HepG2 (cell line): ENCODE data around the gene TP53BP2. TPM values are rescaled to one million over a fixed set of nuclear protein-coding genes. Genes with fewer than 3 reads are reported as not detected.
A peak's percentile ranks its signal among the peaks of the same experiment; 100 is the strongest.

ENCODE experiments used
- GZF1 ChIP-seq: sonication (generic); formaldehyde crosslinking; IDR thresholded peaks from 2 replicates; pipeline ENCODE4 v1.5.1; 2020; ENCODE audit warnings: mild to moderate bottlenecking, missing genetic modification reagents
- HMGXB3 ChIP-seq: sonication (generic); formaldehyde crosslinking; IDR thresholded peaks from 2 replicates; pipeline ENCODE4 v1.4.0; 2020; ENCODE audit warnings: missing genetic modification reagents, borderline replicate concordance
- MAFG ChIP-seq: sonication (generic); formaldehyde crosslinking; IDR thresholded peaks from 2 replicates; pipeline ENCODE4 v1.5.1; 2020; ENCODE audit warnings: mild to moderate bottlenecking, missing genetic modification reagents
- MZF1 ChIP-seq: sonication (generic); formaldehyde crosslinking; IDR thresholded peaks from 2 replicates; pipeline ENCODE4 v1.8.1; 2023; ENCODE audit warnings: mild to moderate bottlenecking, missing genetic modification reagents, borderline replicate concordance
- NONO ChIP-seq, 2 experiments: fragments of 450-650 bp in 1 of 2; sonication (generic) in 1 of 2; formaldehyde crosslinking in 1 of 2; IDR thresholded peaks in 1 of 2; conservative IDR thresholded peaks in 1 of 2; 2 replicates each; pipeline versions ENCODE4 v1.6.1 to v1.8.0; 2017 to 2022; ENCODE audit warnings: mild to moderate bottlenecking in 1 of 2, missing genetic modification reagents in 1 of 2, moderate library complexity in 1 of 2
- POLR2AphosphoS2 ChIP-seq: IDR thresholded peaks from 2 replicates; pipeline ENCODE4 v1.6.1; 2011; ENCODE audit warnings: low read depth, low read length, improper control_type of control experiment
- PRDM15 ChIP-seq: sonication (generic); formaldehyde crosslinking; IDR thresholded peaks from 2 replicates; pipeline ENCODE4 v1.4.0; 2020; ENCODE audit warnings: missing genetic modification reagents
- SNRNP70 ChIP-seq: fragments of 200-400 bp; formaldehyde crosslinking; IDR thresholded peaks from 2 replicates; pipeline ENCODE4 v1.6.1; 2017; ENCODE audit warnings: mild to moderate bottlenecking, low read depth, low read length, moderate library complexity
- ZBTB39 ChIP-seq: sonication (generic); formaldehyde crosslinking; IDR thresholded peaks from 2 replicates; pipeline ENCODE4 v1.5.0; 2020; ENCODE audit warnings: missing genetic modification reagents
- ZBTB7A ChIP-seq: sonication (generic); formaldehyde crosslinking; IDR thresholded peaks from 2 replicates; pipeline ENCODE4 v1.8.0; 2022; ENCODE audit warnings: mild to moderate bottlenecking, missing genetic modification reagents
- ZNF280D ChIP-seq: sonication (generic); formaldehyde crosslinking; IDR thresholded peaks from 2 replicates; pipeline ENCODE4 v1.5.1; 2020; ENCODE audit warnings: mild to moderate bottlenecking, missing genetic modification reagents
- ZNF333 ChIP-seq: sonication (generic); formaldehyde crosslinking; IDR thresholded peaks from 2 replicates; pipeline ENCODE4 v1.4.0; 2020; ENCODE audit warnings: mild to moderate bottlenecking, missing genetic modification reagents, borderline replicate concordance
- ZNF468 ChIP-seq: sonication (generic); formaldehyde crosslinking; IDR thresholded peaks from 2 replicates; pipeline ENCODE4 v1.8.0; 2022; ENCODE audit warnings: mild to moderate bottlenecking, moderate library complexity, missing genetic modification reagents
- ZNF605 ChIP-seq: sonication (generic); formaldehyde crosslinking; IDR thresholded peaks from 2 replicates; pipeline ENCODE4 v1.8.0; 2022; ENCODE audit warnings: mild to moderate bottlenecking, missing genetic modification reagents
- ZNF672 ChIP-seq: sonication (generic); formaldehyde crosslinking; IDR thresholded peaks from 2 replicates; pipeline ENCODE4 v1.8.1; 2022; ENCODE audit warnings: missing genetic modification reagents
- ZNF83 ChIP-seq: sonication (generic); formaldehyde crosslinking; IDR thresholded peaks from 2 replicates; pipeline ENCODE4 v1.4.0; 2020; ENCODE audit warnings: missing genetic modification reagents, mild to moderate bottlenecking, borderline replicate concordance
- polyA plus RNA-seq, 8 experiments: library from polyadenylated mRNA; depleted of rRNA in 3 of 8; stranded (reverse) in 7 of 8; unstranded in 1 of 8; fragments of >200 nt; fragmentation: Illumina TruSeq in 4 of 8; extraction: Trizol in 4 of 8; gene quantifications; 2 replicates each; pipeline versions ENCODE4 v1.2.1 to v1.2.3, GENCODE V29; 2011 to 2016; ENCODE audit warnings: low read depth in 4 of 8, missing spikeins in 1 of 8, mixed read lengths in 1 of 8; ENCODE audit not compliant: insufficient read depth in 1 of 8
- total RNA-seq, 5 experiments: library from RNA; depleted of rRNA; stranded (reverse); fragments of >200 nt; fragmentation: Illumina TruSeq; extraction: Trizol; gene quantifications; 2 replicates each; pipeline ENCODE4 v1.2.3, GENCODE V29; 2016; ENCODE audit warnings: low read depth in 1 of 5

TP53BP2 gene
- total and polyA plus RNA-seq, 2 of the 13 experiments (the other 11 are each of a cell fraction or from before 2014, with no cell fraction given), result 10.0 to 14.0 TPM

- TF ChIP-seq ZNF280D (CRISPR knock-in tag) (no peak), HMGXB3 (CRISPR knock-in tag) (0 out of 2 replicates have a peak, but pooled peaks have one; percentile 20), ZBTB7A (CRISPR knock-in tag) (no peak), ZNF333 (no peak; the same call in 1 of the 2 replicates), MZF1 (CRISPR knock-in tag) (no peak), MAFG (CRISPR knock-in tag) (no peak), PRDM15 (CRISPR knock-in tag) (no peak), ZBTB39 (no peak), ZNF672 (CRISPR knock-in tag) (no peak), ZNF83 (CRISPR knock-in tag) (no peak), ZNF468 (CRISPR knock-in tag) (no peak), GZF1 (CRISPR knock-in tag) (no peak), NONO (IDR thresholded peaks at IDR 0.05) (no peak), NONO (CRISPR knock-in tag; conservative IDR thresholded peaks at IDR 0.05) (no peak), SNRNP70 (no peak), POLR2AphosphoS2 (no peak), ZNF605 (CRISPR knock-in tag) (peak; percentile 27; the same call in 1 of the 2 replicates)
These were observed 40.8 kb upstream of the TP53BP2 start (continued) for GRCh38 chr1:223886516-223886921.
